Psoas muscle (tissue), 8 donors: ENCODE measurements around the gene TOMM5. TPM values are rescaled to one million over a fixed set of nuclear protein-coding genes. Genes with fewer than 3 reads are reported as not detected.

Source experiments
- ATAC-seq, 4 donors: fragments of 200-7000 bp; cut with Tn5 transposase; one replicate each; pipeline ENCODE4 v1.9.1; 2020; ENCODE audit warnings: moderate library complexity in 3 of 4, mild to moderate bottlenecking in 2 of 4
- DNase-seq, 2 donors: peaks; one replicate each; pipeline ENCODE4 v3.0.0-alpha.2; 2020
- H3K27ac ChIP-seq: fragments of 200-600 bp; one replicate; pipeline ENCODE4 v1.8.0; 2022
- H3K27me3 ChIP-seq, 3 donors: fragments of 200-600 bp in 1 of 3; one replicate each; pipeline versions ENCODE4 v1.6.1 to v1.8.0; 2013 to 2022; ENCODE audit warnings: low read length in 2 of 3, mild to moderate bottlenecking in 2 of 3, moderate library complexity in 1 of 3; ENCODE audit not compliant: insufficient read depth in 3 of 3
- H3K36me3 ChIP-seq, 2 donors: fragments of 200-600 bp in 1 of 2; one replicate each; pipeline versions ENCODE4 v1.6.1 to v1.8.0; 2013 to 2022; ENCODE audit warnings: low read depth in 1 of 2, mild to moderate bottlenecking in 1 of 2, moderate library complexity in 1 of 2; ENCODE audit not compliant: insufficient read depth in 1 of 2
- H3K4me1 ChIP-seq: fragments of 200-600 bp; one replicate; pipeline ENCODE4 v1.8.0; 2022
- H3K4me3 ChIP-seq: fragments of 200-600 bp; one replicate; pipeline ENCODE4 v1.8.0; 2022; ENCODE audit warnings: mild to moderate bottlenecking
- H3K9me3 ChIP-seq: fragments of 200-600 bp; one replicate; pipeline ENCODE4 v1.8.0; 2022
- CTCF ChIP-seq: fragments of 200-600 bp; IDR thresholded peaks from one replicate; pipeline ENCODE4 v1.8.0; 2022; ENCODE audit warnings: antibody characterized with exemption
- WGBS, 3 donors: extraction: QIAGEN DNeasy Blood & Tissue Kit; methylation state at CpG; one replicate each; pipeline versions ENCODE4 v1.1.6 to v1.1.7; 2013; 5-methylcytosine and 5-hydroxymethylcytosine counted together
- intact Hi-C, 2 donors: fragments of 100-400 bp; cut with DNase I; formaldehyde crosslinking; loops; one replicate each; pipeline versions ENCODE4 v1.11.0 to v1.14.2; 2022
- long read RNA-seq, 2 donors: library from polyadenylated mRNA; unstranded; transcript quantifications; one replicate each; pipeline ENCODE4 v2.0.0, GENCODE V29; 2021
- polyA plus RNA-seq, 3 donors: library from polyadenylated mRNA; stranded (reverse); fragments of 200-250 nt; gene quantifications; one replicate each; pipeline ENCODE4 v1.2.3, GENCODE V29; 2013
- total RNA-seq, 4 donors: library from RNA; stranded (reverse); fragmentation: NEBNext Ultra II Directional in 2 of 4; extraction: Animal tissue kit (Norgen Biotek cat#: 25700) in 2 of 4; gene quantifications; one replicate each; pipeline versions ENCODE4 v1.2.1 to v1.2.4, GENCODE V29; 2021 to 2023
- donor health status: healthy with polysubstance abuse.
- donor health status: DM: no; HTN: no; CAD: no; lungs with moderate emphysema.
- donor health status: Bipolar disorder and iron deficiency.
- donor health status: healthy.
- donor health status: DM: yes; HTN: yes; CAD: no.
- donor health status: DM: no; HTN: no; CAD: no.
- donor health status: DM: no; HTN: no; CAD: no.
- donor health status: DM: yes; HTN: yes; CAD: no.

The TOMM5 gene
- total RNA-seq, result 100 to 1,000 TPM in 2 of 4 donors, 10 to 100 TPM in 2; 65.2 to 104 (median 98.9) TPM
- polyA plus RNA-seq, result 100 to 1,000 TPM; 144 to 280 (median 234) TPM
- long read RNA-seq, donor 1, transcript TOMM5-201 (2 exons, 751 nt), result major isoform, 42 of 44 reads
- long read RNA-seq, donor 1, partial matches to known transcripts, result 0 of 44 reads
- long read RNA-seq, donor 1, other reads (novel, unspliced or antisense), result 0 of 44 reads
- long read RNA-seq, donor 2, transcript TOMM5-201 (2 exons, 751 nt), result major isoform, 82 of 86 reads
- long read RNA-seq, donor 2, partial matches to known transcripts, result 0 of 86 reads
- long read RNA-seq, donor 2, other reads (novel, unspliced or antisense), result 1 of 86 reads

- Histone ChIP-seq H3K36me3 (peaks cover 0 to 27% of the 10 kb centered on the region in 2 donors), H3K27ac (peak within 1 kb of the TSS; percentile 92), H3K27me3 (no peaks in the 10 kb centered on the region), H3K4me1 (peaks cover 24% of the 10 kb centered on the region), H3K4me3 (peak within 1 kb of the TSS; percentile 95), H3K9me3 (no peaks in the 10 kb centered on the region)
- ATAC-seq (peak; percentile 96 to 100 (median 98)), DNase-seq (peak; percentile 94 to 97)
- WGBS, 3 donors, result 0 to 1% (median 1%) methylated on average over 69 to 72 of the region's 72 CpGs
- TF ChIP-seq CTCF, result no peak
- intact Hi-C loops, result loop anchor here in 1 of 2 donors (2.0 to 10.0 kb wide), 4 partner anchors 16 to 312 kb away; partner anchors contain the start of genes DCAF10, FBXO10 and SLC25A51
Measured at GRCh38 chr9:37592108-37592951, at the start of gene TOMM5. TOMM5 (minus strand) TSS chr9:37592597; CDS start chr9:37592532, 65 bp downstream.

GRCh38 chr9:37641331-37641730 lies 48.9 kb upstream of the TOMM5 start:
- no peak overlapping the region for H3K4me3 ChIP-seq
- ATAC-seq (no peak), DNase-seq (no peak)
- TF ChIP-seq CTCF, result no peak
- H3K27me3 ChIP-seq, result no peaks in the 10 kb centered on the region
- H3K27ac ChIP-seq, result no peak overlapping the region
- H3K4me1 ChIP-seq, result peaks cover 23% of the 10 kb centered on the region
- H3K9me3 ChIP-seq, result no peaks in the 10 kb centered on the region
- intact Hi-C loops, result no loop called here
- H3K36me3 ChIP-seq, result no peaks in the 10 kb centered on the region
- WGBS, 3 donors, result 47 to 71% (median 53%) methylated on average over 3 of the region's 3 CpGs

GRCh38 chr9:37640246-37640645 lies 47.8 kb upstream of the TOMM5 start:
- intact Hi-C loops, result no loop called here
- WGBS, 3 donors, result 24 to 52% (median 30%) methylated on average over 3 of the region's 3 CpGs

GRCh38 chr9:37639841-37640240 lies 47.4 kb upstream of the TOMM5 start:
- H3K4me1 ChIP-seq, result peaks cover 12% of the 10 kb centered on the region
- no peak for DNase-seq
- H3K27ac ChIP-seq, result peak overlapping the region; percentile 38
- H3K36me3 ChIP-seq, result no peaks in the 10 kb centered on the region
- H3K9me3 ChIP-seq, result no peaks in the 10 kb centered on the region
- intact Hi-C loops, result no loop called here
- WGBS, 3 donors, result 47 to 63% (median 52%) methylated on average over 3 of the region's 3 CpGs
- no peak overlapping the region for H3K4me3 ChIP-seq
- H3K27me3 ChIP-seq, result no peaks in the 10 kb centered on the region
- TF ChIP-seq CTCF, result no peak
- peak; percentile 47 to 71 (median 63) for ATAC-seq

More at GRCh38 chr9:37640246-37640645, 47.8 kb upstream of the TOMM5 start:
- no peak for TF ChIP-seq CTCF
- DNase-seq (no peak), ATAC-seq (peak in 2 of 4 donors; percentile 11 to 44)
- Histone ChIP-seq H3K9me3 (no peaks in the 10 kb centered on the region), H3K4me1 (peaks cover 13% of the 10 kb centered on the region), H3K36me3 (no peaks in the 10 kb centered on the region), H3K27me3 (no peaks in the 10 kb centered on the region), H3K4me3 (no peak overlapping the region), H3K27ac (peak overlapping the region; percentile 38)
